Ishikawa (cell line): ENCODE data around the gene ITPR1.

Experiments
- CEBPB ChIP-seq: IDR thresholded peaks from 2 replicates; pipeline ENCODE4 v1.6.1; 2012
- CREB1 ChIP-seq: IDR thresholded peaks from 2 replicates; pipeline ENCODE4 v1.6.1; 2012; ENCODE audit warnings: low read depth
- EGR1 ChIP-seq: IDR thresholded peaks from 2 replicates; pipeline ENCODE4 v1.6.1; 2012
- EP300 ChIP-seq: IDR thresholded peaks from 2 replicates; pipeline ENCODE4 v1.6.1; 2012; ENCODE audit warnings: borderline replicate concordance
- FOXM1 ChIP-seq: IDR thresholded peaks from 2 replicates; pipeline ENCODE4 v1.6.1; 2012; ENCODE audit warnings: low read depth, borderline replicate concordance
- MAX ChIP-seq: IDR thresholded peaks from 2 replicates; pipeline ENCODE4 v1.6.1; 2012
- NFIC ChIP-seq: IDR thresholded peaks from 2 replicates; pipeline ENCODE4 v1.6.1; 2012
- RAD21 ChIP-seq: IDR thresholded peaks from 2 replicates; pipeline ENCODE4 v1.6.1; 2012; ENCODE audit warnings: low read depth
- REST ChIP-seq: IDR thresholded peaks from 2 replicates; pipeline ENCODE4 v1.6.1; 2012; ENCODE audit warnings: low read depth, mild to moderate bottlenecking
- TAF1 ChIP-seq: IDR thresholded peaks from 2 replicates; pipeline ENCODE4 v1.6.1; 2012; ENCODE audit warnings: low read depth, mild to moderate bottlenecking
- TCF12 ChIP-seq: IDR thresholded peaks from 2 replicates; pipeline ENCODE4 v1.6.1; 2012; ENCODE audit warnings: low read depth
- TEAD4 ChIP-seq: IDR thresholded peaks from 2 replicates; pipeline ENCODE4 v1.6.1; 2012
- USF1 ChIP-seq: IDR thresholded peaks from 2 replicates; pipeline ENCODE4 v1.6.1; 2012
- YY1 ChIP-seq: IDR thresholded peaks from 2 replicates; pipeline ENCODE4 v1.6.1; 2012; ENCODE audit warnings: low read depth
- ZBTB7A ChIP-seq: IDR thresholded peaks from 2 replicates; pipeline ENCODE4 v1.6.1; 2012; ENCODE audit warnings: low read depth

Gene ITPR1

GRCh38 chr3:4571690-4572334 lies 78.7 kb downstream of the ITPR1 start:
- TF ChIP-seq CREB1 (no peak), YY1 (no peak), TEAD4 (no peak), MAX (no peak), TAF1 (no peak)

- TF ChIP-seq EP300 (no peak), TEAD4 (no peak), REST (no peak), YY1 (no peak), NFIC (no peak), CREB1 (no peak), FOXM1 (no peak), ZBTB7A (no peak), TAF1 (no peak), EGR1 (no peak), TCF12 (no peak), USF1 (no peak), MAX (no peak), CEBPB (no peak), RAD21 (no peak)
Measured at GRCh38 chr3:4573153-4573552, 80.0 kb downstream of the ITPR1 start.

GRCh38 chr3:4574426-4574965 lies 81.3 kb downstream of the ITPR1 start:
- no peak for TF ChIP-seq TAF1
- TF ChIP-seq FOXM1, result no peak
- TF ChIP-seq EGR1, result no peak
- TF ChIP-seq EP300, result no peak
- TF ChIP-seq NFIC, result no peak
- TF ChIP-seq TCF12, result no peak
- no peak for TF ChIP-seq RAD21
- no peak for TF ChIP-seq CREB1
- no peak for TF ChIP-seq USF1
- TF ChIP-seq ZBTB7A, result no peak
- no peak for TF ChIP-seq MAX
- no peak for TF ChIP-seq REST
- no peak for TF ChIP-seq YY1
- no peak for TF ChIP-seq TEAD4
- no peak for TF ChIP-seq CEBPB

GRCh38 chr3:4575381-4575780 lies 82.2 kb downstream of the ITPR1 start:
- TF ChIP-seq TAF1 (no peak), MAX (no peak), TCF12 (no peak), EP300 (no peak), EGR1 (no peak), ZBTB7A (no peak), RAD21 (no peak), REST (no peak), FOXM1 (no peak), YY1 (no peak), CREB1 (no peak)

GRCh38 chr3:4577721-4578120 lies 84.6 kb downstream of the ITPR1 start:
- TF ChIP-seq YY1, result no peak
- TF ChIP-seq REST, result no peak
- TF ChIP-seq TAF1, result no peak
- TF ChIP-seq CEBPB, result no peak
- no peak for TF ChIP-seq EGR1
- TF ChIP-seq ZBTB7A, result no peak
- no peak for TF ChIP-seq TCF12
- TF ChIP-seq FOXM1, result no peak
- no peak for TF ChIP-seq CREB1
- TF ChIP-seq MAX, result no peak
- TF ChIP-seq USF1, result no peak
- TF ChIP-seq TEAD4, result no peak
- TF ChIP-seq NFIC, result no peak
- TF ChIP-seq RAD21, result no peak
